Tibial artery (tissue), 4 donors: ENCODE measurements around the gene APOL1.
"Not testable (repeated sequence)": the region's sequence is repeated elsewhere in the genome, so short reads cannot be mapped to it uniquely, and the experiment has no call there.

Experiments
- DNase-seq, 2 donors: peaks; one replicate each; pipeline ENCODE4 v3.0.0-alpha.2; 2019
- H3K27ac ChIP-seq, 2 donors: fragments of 200-600 bp; sonication (generic) in 1 of 2; 1 replicate in 1 of 2; 2 replicates in 1 of 2; pipeline ENCODE4 v1.5.1; 2018 to 2019; ENCODE audit warnings: mild to moderate bottlenecking in 1 of 2
- H3K27me3 ChIP-seq, 2 donors: fragments of 200-600 bp; sonication (generic) in 1 of 2; one replicate each; pipeline versions ENCODE4 v1.5.1 to v1.6.0; 2016 to 2019
- H3K36me3 ChIP-seq, 3 donors: fragments of 200-600 bp; sonication (generic) in 2 of 3; one replicate each; pipeline ENCODE4 v1.5.1; 2016 to 2019; ENCODE audit warnings: mild to moderate bottlenecking in 2 of 3
- H3K4me1 ChIP-seq, 4 donors: fragments of 200-600 bp; sonication (generic) in 2 of 4; 1 replicate in 3 of 4; 2 replicates in 1 of 4; pipeline ENCODE4 v1.5.1; 2016 to 2019
- H3K4me3 ChIP-seq, 2 donors: fragments of 200-600 bp; sonication (generic) in 1 of 2; 1 replicate in 1 of 2; 2 replicates in 1 of 2; pipeline ENCODE4 v1.5.1; 2018 to 2019; ENCODE audit warnings: mild to moderate bottlenecking in 2 of 2
- H3K9me3 ChIP-seq, 3 donors: fragments of 200-600 bp; sonication (generic) in 1 of 3; one replicate each; pipeline ENCODE4 v1.5.1; 2016 to 2019
- CTCF ChIP-seq, 2 experiments: fragments of 200-600 bp in 1 of 2; fragments of 450-650 bp in 1 of 2; IDR thresholded peaks; one replicate each; pipeline ENCODE4 v1.5.1; 2017 to 2019; ENCODE audit warnings: antibody characterized with exemption in 2 of 2, mild to moderate bottlenecking in 1 of 2, moderate library complexity in 1 of 2
- intact Hi-C: fragments of 100-400 bp; cut with DNase I; formaldehyde crosslinking; loops from one replicate; pipeline ENCODE4 v1.15.0; 2023; ENCODE audit warnings: low total_unique reads

APOL1 gene

GRCh38 chr22:36258701-36259614 is 6.0 kb downstream of the APOL1 start:
- TF ChIP-seq CTCF (IDR thresholded peaks at IDR 0.05): no peak
- intact Hi-C loops: loop anchor here (5.0 kb wide), 1 partner anchor 57 kb away; the partner anchor contains the start of gene APOL4
- H3K4me1 ChIP-seq: peaks cover 0 to 13% (median 12%) of the 10 kb centered on the region in 4 donors
- no peak for DNase-seq
- H3K4me3 ChIP-seq: no peak overlapping the region
- no peak overlapping the region for H3K27ac ChIP-seq
- H3K27me3 ChIP-seq: no peaks in the 10 kb centered on the region
- peaks cover 0 to 14% (median 4%) of the 10 kb centered on the region in 3 donors for H3K36me3 ChIP-seq
- no peaks in the 10 kb centered on the region for H3K9me3 ChIP-seq

GRCh38 chr22:36259615-36260300 is 6.8 kb downstream of the APOL1 start:
- intact Hi-C loops: loop anchor here (5.0 kb wide), 1 partner anchor 57 kb away; the partner anchor contains the start of gene APOL4
- Histone ChIP-seq H3K36me3 (peaks cover 0 to 14% (median 4%) of the 10 kb centered on the region in 3 donors), H3K27ac (no peak overlapping the region), H3K9me3 (no peaks in the 10 kb centered on the region), H3K27me3 (no peaks in the 10 kb centered on the region), H3K4me3 (no peak overlapping the region), H3K4me1 (peaks cover 0 to 9% (median 5%) of the 10 kb centered on the region in 4 donors)
- TF ChIP-seq CTCF (IDR thresholded peaks at IDR 0.05): no peak
- DNase-seq: no peak

GRCh38 chr22:36261675-36262074 is 8.7 kb downstream of the APOL1 start:
- H3K27me3 ChIP-seq, H3K9me3 ChIP-seq, H3K27ac ChIP-seq, H3K4me1 ChIP-seq, intact Hi-C loops, H3K4me3 ChIP-seq: not testable (repeated sequence)
- H3K36me3 ChIP-seq: peaks cover 0 to 30% (median 4%) of the 10 kb centered on the region in 3 donors
- DNase-seq: peak in 1 of 2 donors; percentile 42

- H3K36me3 ChIP-seq: peaks cover 0 to 30% (median 4%) of the 10 kb centered on the region in 3 donors
- H3K27ac ChIP-seq, H3K27me3 ChIP-seq, DNase-seq, H3K4me1 ChIP-seq, H3K4me3 ChIP-seq, H3K9me3 ChIP-seq, intact Hi-C loops: not testable (repeated sequence)
These were observed 9.4 kb downstream of the APOL1 start for GRCh38 chr22:36262307-36262706.

- H3K27ac ChIP-seq, H3K9me3 ChIP-seq, intact Hi-C loops, H3K27me3 ChIP-seq, H3K4me3 ChIP-seq, H3K4me1 ChIP-seq, DNase-seq: not testable (repeated sequence)
- H3K36me3 ChIP-seq: peaks cover 0 to 30% (median 4%) of the 10 kb centered on the region in 3 donors
These were observed 10.3 kb downstream of the APOL1 start for GRCh38 chr22:36263216-36263673.

- H3K4me1 ChIP-seq, H3K4me3 ChIP-seq, DNase-seq, intact Hi-C loops, H3K27me3 ChIP-seq, H3K9me3 ChIP-seq: not testable (repeated sequence)
- H3K36me3 ChIP-seq: peaks cover 0 to 30% (median 4%) of the 10 kb centered on the region in 3 donors
- H3K27ac ChIP-seq: peak overlapping the region; percentile 25 to 47
These were observed 11.1 kb downstream of the APOL1 start for GRCh38 chr22:36263886-36264664.

- intact Hi-C loops: no loop called here
- TF ChIP-seq CTCF (IDR thresholded peaks at IDR 0.05): no peak
- Histone ChIP-seq H3K4me3 (no peak overlapping the region), H3K4me1 (peaks cover 0 to 3% (median 0%) of the 10 kb centered on the region in 4 donors), H3K36me3 (peaks cover 0 to 23% (median 1%) of the 10 kb centered on the region in 3 donors), H3K9me3 (no peaks in the 10 kb centered on the region), H3K27ac (no peak overlapping the region), H3K27me3 (no peaks in the 10 kb centered on the region)
- DNase-seq: no peak
These were observed 14.1 kb downstream of the APOL1 start for GRCh38 chr22:36267058-36267457.
